GM12878 (cell line): ENCODE results near the gene COL23A1. TPM values are rescaled to one million over a fixed set of nuclear protein-coding genes. Genes with fewer than 3 reads are reported as not detected.

Source experiments
- ATAC-seq: fragments of 200-7000 bp; cut with Tn5 transposase; 3 replicates; pipeline ENCODE4 v1.9.1; 2020; ENCODE audit warnings: mild to moderate bottlenecking, moderate library complexity
- BruUV-seq: library from RNA; stranded (reverse); fragments of 400-500 nt; replicated peaks from 2 replicates; lab custom pipeline; 2021; lab: Mats Ljungman, UMichigan
- CTCF ChIA-PET: fragments of 300-600 bp; sonication (Branson Sonifier 250); formaldehyde crosslinking; extraction: SDS; loops from one replicate; lab custom pipeline; 2021; ENCODE audit warnings: inconsistent platforms; lab: Yijun Ruan, JAX
- POLR2A ChIA-PET: fragments of 350-600 bp; formaldehyde crosslinking; extraction: SDS; loops from one replicate; lab custom pipeline; 2021; ENCODE audit warnings: inconsistent platforms; lab: Charles Lee
- RAD21 ChIA-PET: fragments of 300-600 bp; sonication (Branson Sonifier 250); formaldehyde crosslinking; loops from one replicate; lab custom pipeline; 2023; ENCODE audit warnings: antibody characterized with exemption; ENCODE audit not compliant: unreplicated experiment; lab: Charles Lee
- SMC1A ChIA-PET: fragments of 300-600 bp; sonication (Branson Sonifier 250); formaldehyde crosslinking; loops from one replicate; lab custom pipeline; 2023; ENCODE audit not compliant: unreplicated experiment, uncharacterized antibody; lab: Charles Lee
- DNase-seq: peaks from one replicate; pipeline ENCODE4 v3.0.0-alpha.2; 2011; ENCODE audit warnings: low read depth, low spot score
- FAIRE-seq: peaks from 3 replicates; lab custom pipeline; 2011; peaks lifted over from hg19 to GRCh38; lab: Jason Lieb, UNC
- H2AFZ ChIP-seq: 2 replicates; pipeline ENCODE4 v1.6.0; 2011; ENCODE audit warnings: low read depth, low read length, control low read depth; ENCODE audit not compliant: control insufficient read depth
- H3K27ac ChIP-seq: 2 replicates; pipeline ENCODE4 v1.5.1; 2011; ENCODE audit warnings: control low read depth; ENCODE audit not compliant: control insufficient read depth, insufficient read depth
- H3K27me3 ChIP-seq, 2 experiments: replicated peaks in 1 of 2; 2 replicates each; pipeline versions ENCODE4 v1.6.0 to v1.6.1; 2011; ENCODE audit warnings: low read length in 1 of 2; ENCODE audit not compliant: control insufficient read depth in 2 of 2, insufficient read depth in 2 of 2
- H3K36me3 ChIP-seq, 2 experiments: 2 replicates each; pipeline ENCODE4 v1.5.1; 2011; ENCODE audit warnings: low read length in 1 of 2; ENCODE audit not compliant: control insufficient read depth in 2 of 2, insufficient read depth in 2 of 2
- H3K4me1 ChIP-seq: 2 replicates; pipeline ENCODE4 v1.6.1; 2011; ENCODE audit warnings: mild to moderate bottlenecking, low read length, moderate library complexity, mixed read lengths; ENCODE audit not compliant: control insufficient read depth, insufficient read depth
- H3K4me2 ChIP-seq: 2 replicates; pipeline ENCODE4 v1.6.0; 2011; ENCODE audit warnings: control low read depth; ENCODE audit not compliant: control insufficient read depth, insufficient read depth
- H3K4me3 ChIP-seq: fragments of 200-600 bp; sonication (generic); 2 replicates; pipeline ENCODE4 v1.5.1; 2016
- H3K79me2 ChIP-seq: 2 replicates; pipeline ENCODE4 v1.6.0; 2011; ENCODE audit warnings: low read length; ENCODE audit not compliant: control insufficient read depth, insufficient read depth
- H3K9ac ChIP-seq: 2 replicates; pipeline ENCODE4 v1.8.0; 2011; ENCODE audit warnings: low read length, control low read depth, mixed read lengths; ENCODE audit not compliant: control insufficient read depth, insufficient read depth
- H3K9me3 ChIP-seq: replicated peaks from 3 replicates; pipeline ENCODE4 v1.5.1; 2011; ENCODE audit warnings: mild to moderate bottlenecking, low read length; ENCODE audit not compliant: control insufficient read depth, insufficient read depth
- H4K20me1 ChIP-seq: 2 replicates; pipeline ENCODE4 v1.6.0; 2011; ENCODE audit not compliant: control insufficient read depth, insufficient read depth
- ASH2L ChIP-seq: fragments of 300-600, 200-600 bp; sonication (generic); IDR thresholded peaks from 2 replicates; pipeline ENCODE4 v1.6.1; 2017; ENCODE audit warnings: low read depth, mild to moderate bottlenecking, borderline replicate concordance
- ATF3 ChIP-seq: IDR thresholded peaks from 2 replicates; pipeline ENCODE4 v1.6.1; 2011; ENCODE audit warnings: low read depth, mild to moderate bottlenecking, low read length, moderate library complexity, borderline replicate concordance; ENCODE audit errors: extremely low read depth
- ATF7 ChIP-seq: fragments of 450-650 bp; IDR thresholded peaks from 2 replicates; pipeline ENCODE4 v1.6.1; 2016; ENCODE audit warnings: low read depth, mild to moderate bottlenecking
- BACH1 ChIP-seq: fragments of 450-650 bp; IDR thresholded peaks from 2 replicates; pipeline ENCODE4 v1.6.1; 2017; ENCODE audit warnings: mild to moderate bottlenecking, borderline replicate concordance
- BMI1 ChIP-seq: fragments of 450-650 bp; IDR thresholded peaks from 2 replicates; pipeline ENCODE4 v1.6.1; 2016; ENCODE audit warnings: mild to moderate bottlenecking, moderate library complexity, borderline replicate concordance
- IRF3 ChIP-seq: fragments of 450-650 bp; IDR thresholded peaks from 2 replicates; pipeline ENCODE4 v1.6.1; 2014; ENCODE audit warnings: mild to moderate bottlenecking
- KAT2A ChIP-seq: conservative IDR thresholded peaks from 2 replicates; pipeline ENCODE4 v1.6.1; 2011; ENCODE audit warnings: low read depth, low read length; ENCODE audit not compliant: control insufficient read depth
- MTA2 ChIP-seq: fragments of 450-650 bp; IDR thresholded peaks from 2 replicates; pipeline ENCODE4 v1.6.1; 2016; ENCODE audit warnings: low read depth, mild to moderate bottlenecking, moderate library complexity
- MTA3 ChIP-seq: IDR thresholded peaks from 2 replicates; pipeline ENCODE4 v1.6.1; 2012; ENCODE audit warnings: low read length, inconsistent platforms, borderline replicate concordance
- NFXL1 ChIP-seq: fragments of 450-650 bp; IDR thresholded peaks from 2 replicates; pipeline ENCODE4 v1.6.1; 2017; ENCODE audit warnings: antibody characterized with exemption, mild to moderate bottlenecking, borderline replicate concordance
- NFYA ChIP-seq: IDR thresholded peaks from 2 replicates; pipeline ENCODE4 v1.6.1; 2011; ENCODE audit warnings: low read depth, mild to moderate bottlenecking, low read length, improper control_type of control experiment, borderline replicate concordance
- PAX8 ChIP-seq: fragments of 450-650 bp; IDR thresholded peaks from 2 replicates; pipeline ENCODE4 v1.6.1; 2017; ENCODE audit warnings: mild to moderate bottlenecking, moderate library complexity
- RAD21 ChIP-seq: IDR thresholded peaks from 2 replicates; pipeline ENCODE4 v1.6.1; 2011; ENCODE audit warnings: mild to moderate bottlenecking, low read depth, low read length, moderate library complexity; ENCODE audit not compliant: insufficient read depth
- REST ChIP-seq: IDR thresholded peaks from 2 replicates; pipeline ENCODE4 v1.6.1; 2012; ENCODE audit warnings: mild to moderate bottlenecking, low read depth, low read length
- STAT3 ChIP-seq: IDR thresholded peaks from 2 replicates; pipeline ENCODE4 v1.6.1; 2011; ENCODE audit warnings: low read depth, low read length, improper control_type of control experiment
- TCF3 ChIP-seq: IDR thresholded peaks from 2 replicates; pipeline ENCODE4 v1.6.1; 2012; ENCODE audit warnings: low read depth, mild to moderate bottlenecking, low read length, borderline replicate concordance; ENCODE audit not compliant: insufficient read depth
- ZBED1 ChIP-seq: IDR thresholded peaks from 2 replicates; pipeline ENCODE4 v1.6.1; 2016; ENCODE audit warnings: borderline replicate concordance
- ZNF217 ChIP-seq: fragments of 450-650 bp; IDR thresholded peaks from 2 replicates; pipeline ENCODE4 v1.6.1; 2017; ENCODE audit warnings: antibody characterized with exemption, mild to moderate bottlenecking
- WGBS: methylation state at CpG from one replicate; pipeline ENCODE4 v1.1.6; 2016; ENCODE audit warnings: low lambda C conversion rate; ENCODE audit not compliant: insufficient replicate concordance, insufficient coverage; ENCODE audit errors: missing lambda C conversion rate; 5-methylcytosine and 5-hydroxymethylcytosine counted together
- in situ Hi-C: fragments of 300-500 bp; cut with MboI; formaldehyde crosslinking; loops from 9 replicates; pipeline ENCODE4 v1.14.3; 2018; ENCODE audit warnings: mixed read lengths
- intact Hi-C: fragments of 100-400 bp; cut with micrococcal nuclease; formaldehyde crosslinking; loops from one replicate; pipeline ENCODE4 v1.14.2; 2022; ENCODE audit not compliant: unreplicated experiment
- polyA plus RNA-seq, 11 experiments: library from polyadenylated mRNA; depleted of rRNA in 4 of 11; unstranded in 6 of 11; stranded (reverse) in 5 of 11; fragments of >200 nt; fragmentation: Nextera tagmentation in 4 of 11; fragmentation: Illumina TruSeq in 1 of 11; extraction: Ambion mirVana in 4 of 11; extraction: Trizol in 1 of 11; gene quantifications; 1 replicate in 1 of 11; 2 replicates in 10 of 11; pipeline versions ENCODE4 v1.2.1 to v1.2.3, GENCODE V29; 2011 to 2016; ENCODE audit warnings: inconsistent platforms in 2 of 11, missing spikeins in 2 of 11, low read depth in 1 of 11
- total RNA-seq, 4 experiments: library from RNA; depleted of rRNA in 3 of 4; stranded (reverse); fragments of >200 nt in 3 of 4; fragmentation: Illumina TruSeq in 1 of 4; extraction: Trizol in 1 of 4; gene quantifications; 2 replicates each; pipeline versions ENCODE4 v1.2.1 to v1.2.3, GENCODE V29; 2013 to 2021
- TF ChIP-seq, protein P1 (sequence below): IDR thresholded peaks from 2 replicates; pipeline ENCODE4 v1.6.1; 2011; ENCODE audit warnings: low read depth, low read length, improper control_type of control experiment, borderline replicate concordance

Gene COL23A1
- total and polyA plus RNA-seq, 10 of the 15 experiments (the other 5 are each of a cell fraction or from before 2014, with no cell fraction given): 0.03 to 0.83 (median 0.09) TPM; not detected in 5

DNA sequence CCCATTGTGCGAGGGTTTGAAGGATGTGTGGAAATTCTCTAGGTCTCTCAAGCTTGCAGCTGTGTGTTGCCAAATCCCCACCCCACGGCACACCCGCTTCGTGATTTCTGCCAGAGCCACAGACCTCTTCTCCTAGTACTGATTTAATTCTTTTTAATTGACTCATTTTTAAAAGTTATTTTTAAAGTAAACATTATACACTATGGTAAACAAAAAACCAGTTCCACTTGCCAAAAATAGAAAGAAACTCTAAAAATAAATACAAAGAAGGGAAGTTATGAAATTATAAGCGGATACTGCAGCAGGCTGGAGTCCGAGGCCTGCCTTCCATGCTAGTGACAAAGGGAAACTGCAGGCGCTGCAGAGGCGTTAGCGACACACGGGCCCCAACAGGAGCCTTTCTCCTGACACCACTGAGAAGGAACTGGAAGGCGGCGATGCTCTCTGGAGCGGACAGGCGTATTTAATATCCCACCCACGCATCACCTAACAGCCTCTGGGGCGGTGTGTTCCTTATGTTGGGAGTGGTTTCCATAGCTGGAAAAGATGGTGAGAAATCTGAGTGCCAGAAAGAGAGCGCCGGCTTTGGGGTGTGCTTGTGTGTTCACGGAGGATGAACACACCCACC lies 122.5 kb downstream of the COL23A1 start (continued):
- TF ChIP-seq REST (no peak), STAT3 (no peak), ZNF217 (no peak), MTA2 (no peak)
- TF ChIP-seq, protein P1, sequence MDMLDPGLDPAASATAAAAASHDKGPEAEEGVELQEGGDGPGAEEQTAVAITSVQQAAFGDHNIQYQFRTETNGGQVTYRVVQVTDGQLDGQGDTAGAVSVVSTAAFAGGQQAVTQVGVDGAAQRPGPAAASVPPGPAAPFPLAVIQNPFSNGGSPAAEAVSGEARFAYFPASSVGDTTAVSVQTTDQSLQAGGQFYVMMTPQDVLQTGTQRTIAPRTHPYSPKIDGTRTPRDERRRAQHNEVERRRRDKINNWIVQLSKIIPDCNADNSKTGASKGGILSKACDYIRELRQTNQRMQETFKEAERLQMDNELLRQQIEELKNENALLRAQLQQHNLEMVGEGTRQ: no peak

GRCh38 chr5:178467205-178467567 lies 123.0 kb downstream of the COL23A1 start:
- Histone ChIP-seq H3K36me3 (no peaks in the 10 kb centered on the region), H4K20me1 (no peaks in the 10 kb centered on the region), H2AFZ (no peak overlapping the region), H3K79me2 (no peaks in the 10 kb centered on the region), H3K27ac (no peak overlapping the region), H3K4me2 (no peak overlapping the region), H3K4me3 (no peak overlapping the region), H3K9me3 (no peaks in the 10 kb centered on the region), H3K4me1 (no peaks in the 10 kb centered on the region), H3K9ac (no peak overlapping the region), H3K27me3 (no peaks in the 10 kb centered on the region)
- no peak for DNase-seq
- in situ Hi-C loops (no loop called here), intact Hi-C loops (no loop called here)
- 36% methylated on average over 7 of the region's 7 CpGs for WGBS
- no peak for FAIRE-seq
- SMC1A ChIA-PET: no interaction called here
- CTCF ChIA-PET: no interaction called here
- BruUV-seq: no TSS peak
- POLR2A ChIA-PET: no interaction called here
- no peak for ATAC-seq
- RAD21 ChIA-PET: no interaction called here
- TF ChIP-seq BMI1: no peak
- TF ChIP-seq IRF3: no peak
- TF ChIP-seq RAD21: no peak
- no peak for TF ChIP-seq MTA3
- no peak for TF ChIP-seq ZBED1
- no peak for TF ChIP-seq NFXL1
- TF ChIP-seq ASH2L: no peak
- no peak for TF ChIP-seq ATF7
- TF ChIP-seq KAT2A: no peak
- TF ChIP-seq ATF3: no peak
- TF ChIP-seq NFYA: no peak
- no peak for TF ChIP-seq PAX8
- no peak for TF ChIP-seq TCF3
- TF ChIP-seq ZNF217: no peak
- TF ChIP-seq BACH1: no peak
